NK-92 (cell line): ENCODE results near the gene TPRG1L.
A peak's percentile ranks its signal among the peaks of the same experiment; 100 is the strongest.
"Not testable (repeated sequence)": the region's sequence is repeated elsewhere in the genome, so short reads cannot be mapped to it uniquely, and the experiment has no call there.

Experiments
- DNase-seq: peaks from one replicate; lab custom pipeline; 2025; ENCODE audit not compliant: unreplicated experiment; lab: John Stamatoyannopoulos, UW

Gene TPRG1L

GRCh38 chr1:3624200-3625136 is at the start of gene TPRG1L:
TPRG1L (plus strand) TSS chr1:3625015; CDS start chr1:3625073, 58 bp downstream.
- DNase-seq = peak; percentile 76

GRCh38 chr1:3575515-3575914 is 49.3 kb upstream of the TPRG1L start:
- not testable (repeated sequence) for DNase-seq

- no peak for DNase-seq
These were observed 48.8 kb upstream of the TPRG1L start for GRCh38 chr1:3575993-3576392.

- DNase-seq = no peak
These were observed 47.5 kb upstream of the TPRG1L start for GRCh38 chr1:3577300-3577699.

- no peak for DNase-seq
These were observed 46.9 kb upstream of the TPRG1L start for GRCh38 chr1:3577711-3578432.

- DNase-seq = no peak
These were observed 46.4 kb upstream of the TPRG1L start for GRCh38 chr1:3578433-3578805.

- DNase-seq = no peak
These were observed 45.9 kb upstream of the TPRG1L start for GRCh38 chr1:3578906-3579305.

- DNase-seq = no peak
These were observed 45.2 kb upstream of the TPRG1L start for GRCh38 chr1:3579626-3580025.

- no peak for DNase-seq
These were observed 44.6 kb upstream of the TPRG1L start for GRCh38 chr1:3580231-3580630.

GRCh38 chr1:3581296-3582036 is 43.3 kb upstream of the TPRG1L start:
- no peak for DNase-seq

GRCh38 chr1:3583751-3584150 is 41.1 kb upstream of the TPRG1L start:
- not testable (repeated sequence) for DNase-seq

- no peak for DNase-seq
These were observed 39.9 kb upstream of the TPRG1L start for GRCh38 chr1:3584915-3585314.

- not testable (repeated sequence) for DNase-seq
These were observed 39.4 kb upstream of the TPRG1L start for GRCh38 chr1:3585353-3585868.

- DNase-seq = no peak
These were observed 38.8 kb upstream of the TPRG1L start for GRCh38 chr1:3585940-3586568.

GRCh38 chr1:3586986-3587759 is 37.6 kb upstream of the TPRG1L start:
- DNase-seq = no peak

GRCh38 chr1:3588395-3588794 is 36.4 kb upstream of the TPRG1L start:
- DNase-seq = no peak

- no peak for DNase-seq
These were observed 34.6 kb upstream of the TPRG1L start for GRCh38 chr1:3590139-3590763.

- no peak for DNase-seq
These were observed 33.6 kb upstream of the TPRG1L start for GRCh38 chr1:3590951-3591865.
